ENCODE measurements around the gene EMP1.

The EMP1 gene

DNA sequence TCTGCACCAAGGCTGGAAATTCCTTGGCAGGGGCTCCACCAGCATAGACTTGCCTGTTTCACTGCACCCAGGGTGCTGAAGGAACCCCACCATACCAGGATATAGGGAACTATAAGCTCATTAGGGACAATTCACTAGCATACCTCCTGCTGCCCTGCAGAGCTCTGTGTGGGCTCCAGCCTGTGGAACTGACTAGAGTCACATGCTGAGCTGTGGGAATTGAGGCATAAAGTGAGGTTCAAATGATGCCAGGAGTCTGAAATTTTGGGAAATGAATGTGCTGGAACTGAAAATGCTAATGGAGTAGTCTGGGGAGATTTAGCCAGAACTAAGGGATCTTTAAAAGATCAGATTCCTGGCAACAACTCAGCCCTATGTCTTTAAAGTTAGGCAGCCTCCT is 7.3 kb upstream of the EMP1 start:
- no peak for DNase-seq
- Histone ChIP-seq H3K9me3 (no peaks in the 10 kb centered on the region), H3K27me3 (no peaks in the 10 kb centered on the region; the same call in 1 of the 2 replicates), H3K4me3 (ENCODE audit: low read depth, low read length) (no peak overlapping the region), H3K4me1 (no peaks in the 10 kb centered on the region), H3K36me3 (no peaks in the 10 kb centered on the region)
- TF ChIP-seq, protein P1, sequence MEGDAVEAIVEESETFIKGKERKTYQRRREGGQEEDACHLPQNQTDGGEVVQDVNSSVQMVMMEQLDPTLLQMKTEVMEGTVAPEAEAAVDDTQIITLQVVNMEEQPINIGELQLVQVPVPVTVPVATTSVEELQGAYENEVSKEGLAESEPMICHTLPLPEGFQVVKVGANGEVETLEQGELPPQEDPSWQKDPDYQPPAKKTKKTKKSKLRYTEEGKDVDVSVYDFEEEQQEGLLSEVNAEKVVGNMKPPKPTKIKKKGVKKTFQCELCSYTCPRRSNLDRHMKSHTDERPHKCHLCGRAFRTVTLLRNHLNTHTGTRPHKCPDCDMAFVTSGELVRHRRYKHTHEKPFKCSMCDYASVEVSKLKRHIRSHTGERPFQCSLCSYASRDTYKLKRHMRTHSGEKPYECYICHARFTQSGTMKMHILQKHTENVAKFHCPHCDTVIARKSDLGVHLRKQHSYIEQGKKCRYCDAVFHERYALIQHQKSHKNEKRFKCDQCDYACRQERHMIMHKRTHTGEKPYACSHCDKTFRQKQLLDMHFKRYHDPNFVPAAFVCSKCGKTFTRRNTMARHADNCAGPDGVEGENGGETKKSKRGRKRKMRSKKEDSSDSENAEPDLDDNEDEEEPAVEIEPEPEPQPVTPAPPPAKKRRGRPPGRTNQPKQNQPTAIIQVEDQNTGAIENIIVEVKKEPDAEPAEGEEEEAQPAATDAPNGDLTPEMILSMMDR (IDR thresholded peaks at IDR 0.05; ENCODE audit: low read depth, low read length): no peak

DNA sequence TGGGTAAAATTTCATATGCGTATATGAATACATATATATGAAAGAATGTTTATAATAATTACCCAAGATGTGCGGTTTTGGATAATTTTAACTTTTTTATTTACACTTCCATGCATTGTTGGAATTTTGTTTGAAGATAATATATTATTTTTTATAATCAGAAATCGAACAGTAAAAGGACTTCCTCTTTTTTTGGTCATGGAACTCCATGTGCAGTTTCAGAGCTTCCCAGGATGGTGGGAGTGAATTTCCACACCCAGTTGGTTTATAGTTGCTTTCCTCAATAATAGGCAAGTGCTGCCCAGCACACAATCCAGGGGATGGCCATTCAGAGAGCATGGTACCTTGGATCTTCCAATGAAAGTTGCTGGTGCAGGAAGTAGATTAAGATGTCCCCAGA is 6.3 kb upstream of the EMP1 start:
- DNase-seq: no peak
- Histone ChIP-seq H3K36me3 (no peaks in the 10 kb centered on the region), H3K4me3 (ENCODE audit: low read depth, low read length) (no peak overlapping the region), H3K9me3 (no peaks in the 10 kb centered on the region), H3K27me3 (no peaks in the 10 kb centered on the region), H3K4me1 (no peaks in the 10 kb centered on the region; the same call in 1 of the 2 replicates)
- TF ChIP-seq, protein P1 (IDR thresholded peaks at IDR 0.05; ENCODE audit: low read depth, low read length): no peak

DNA sequence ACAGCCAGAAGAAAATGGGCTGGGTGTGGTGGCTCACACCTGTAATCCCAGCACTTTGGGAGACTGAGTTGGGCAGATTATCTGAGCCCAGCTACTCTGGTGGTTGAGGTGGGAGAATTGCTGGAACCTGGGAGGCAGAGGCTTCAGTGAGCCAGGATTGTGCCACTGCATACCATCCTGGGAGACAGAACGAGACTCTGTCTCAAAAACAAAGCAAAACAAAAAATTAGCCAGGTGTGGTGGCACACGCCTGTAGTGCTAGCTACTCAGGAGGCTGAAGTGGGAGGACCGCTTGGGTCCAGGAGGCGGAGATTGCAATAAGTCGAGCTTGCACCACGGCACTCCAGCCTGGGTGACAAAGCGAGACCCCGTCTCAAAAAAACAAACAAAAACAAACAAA is 3.8 kb upstream of the EMP1 start:
- H3K4me3 ChIP-seq (ENCODE audit: low read depth, low read length): no peak overlapping the region
- no peaks in the 10 kb centered on the region for H3K36me3 ChIP-seq
- DNase-seq: no peak
- peaks cover 5% of the 10 kb centered on the region; the same call in 1 of the 2 replicates for H3K27me3 ChIP-seq
- H3K9me3 ChIP-seq: no peaks in the 10 kb centered on the region
- H3K4me1 ChIP-seq: no peaks in the 10 kb centered on the region; the same call in 1 of the 2 replicates
- TF ChIP-seq, protein P1 (IDR thresholded peaks at IDR 0.05; ENCODE audit: low read depth, low read length): no peak

DNA sequence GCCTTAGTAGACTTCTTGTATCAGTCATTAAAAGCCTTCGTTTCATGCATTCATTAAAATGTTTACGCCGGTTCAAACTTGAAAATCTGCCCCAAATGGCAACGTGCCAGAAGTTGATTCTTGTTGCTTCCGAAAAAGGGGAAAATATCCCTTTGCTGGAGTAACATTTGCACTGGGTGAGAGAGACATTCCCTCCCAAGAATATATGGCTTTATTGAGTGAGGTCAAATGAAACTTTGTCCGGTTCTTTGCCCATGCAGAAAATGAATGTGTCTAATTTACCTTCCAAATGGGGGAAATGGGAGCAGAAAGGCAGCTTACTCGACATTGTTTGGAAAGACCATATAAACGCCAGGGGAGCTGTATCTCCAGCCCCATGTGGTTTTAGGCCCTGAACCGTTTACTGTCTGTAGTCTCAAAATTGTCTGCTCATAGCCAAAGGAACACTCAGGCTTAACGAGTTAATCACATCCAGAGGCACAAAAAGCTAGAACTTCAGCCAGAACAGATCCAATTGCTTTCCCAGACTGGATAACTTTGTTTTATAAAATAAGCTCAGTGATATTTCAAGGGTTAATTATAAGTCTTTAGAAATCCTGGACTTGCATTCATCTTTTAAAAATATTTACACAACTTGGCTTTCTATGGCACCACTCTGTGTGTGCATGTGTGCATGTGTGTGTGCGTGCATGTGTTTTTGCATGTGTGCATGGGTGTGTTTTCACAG is 2.9 kb upstream of the EMP1 start:
- Histone ChIP-seq H3K4me1 (no peaks in the 10 kb centered on the region; the same call in 1 of the 2 replicates), H3K36me3 (no peaks in the 10 kb centered on the region), H3K9me3 (no peaks in the 10 kb centered on the region), H3K27me3 (peaks cover 5% of the 10 kb centered on the region), H3K4me3 (ENCODE audit: low read depth, low read length) (no peak overlapping the region)
- TF ChIP-seq, protein P1 (IDR thresholded peaks at IDR 0.05; ENCODE audit: low read depth, low read length): no peak
- no peak for DNase-seq

DNA sequence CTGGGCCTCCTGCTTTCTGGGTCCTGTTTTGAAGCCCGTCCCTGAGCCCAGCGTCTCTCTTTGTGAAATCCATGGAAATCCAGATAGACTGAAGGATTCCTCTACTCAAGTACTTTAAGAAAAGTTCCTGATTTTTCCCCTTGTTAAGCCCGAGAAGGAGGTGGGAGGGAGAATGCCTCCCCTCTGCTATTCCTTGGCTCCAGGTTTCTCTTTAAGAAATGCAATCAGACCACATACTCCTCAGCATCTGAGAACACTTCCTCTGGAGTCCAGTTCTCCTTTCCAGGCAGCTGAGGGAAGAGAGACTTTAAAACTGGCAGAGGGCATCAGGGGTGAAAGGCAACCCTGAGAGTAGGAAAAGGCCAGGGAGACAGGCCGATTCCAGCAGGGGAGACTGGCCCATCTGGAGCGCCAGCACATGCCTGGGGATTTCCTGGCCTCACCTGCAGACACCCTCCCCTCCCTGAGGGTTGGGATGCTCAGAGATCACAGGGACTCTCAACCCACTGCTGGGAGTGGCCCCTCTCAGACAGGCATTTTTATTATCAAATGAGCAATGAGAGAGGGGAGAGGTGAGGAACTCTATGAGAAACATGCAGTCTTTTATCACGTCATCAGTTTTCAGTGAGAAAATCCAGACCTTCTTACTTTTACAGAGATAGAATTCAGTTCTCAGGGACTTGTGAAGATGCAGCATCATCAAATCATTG is 2.0 kb upstream of the EMP1 start:
- TF ChIP-seq, protein P1 (IDR thresholded peaks at IDR 0.05; ENCODE audit: low read depth, low read length): no peak
- DNase-seq: no peak
- H3K9me3 ChIP-seq: no peaks in the 10 kb centered on the region
- H3K36me3 ChIP-seq: no peaks in the 10 kb centered on the region
- no peak overlapping the region for H3K4me3 ChIP-seq (ENCODE audit: low read depth, low read length)
- H3K4me1 ChIP-seq: no peaks in the 10 kb centered on the region; the same call in 1 of the 2 replicates
- peaks cover 8% of the 10 kb centered on the region for H3K27me3 ChIP-seq

DNA sequence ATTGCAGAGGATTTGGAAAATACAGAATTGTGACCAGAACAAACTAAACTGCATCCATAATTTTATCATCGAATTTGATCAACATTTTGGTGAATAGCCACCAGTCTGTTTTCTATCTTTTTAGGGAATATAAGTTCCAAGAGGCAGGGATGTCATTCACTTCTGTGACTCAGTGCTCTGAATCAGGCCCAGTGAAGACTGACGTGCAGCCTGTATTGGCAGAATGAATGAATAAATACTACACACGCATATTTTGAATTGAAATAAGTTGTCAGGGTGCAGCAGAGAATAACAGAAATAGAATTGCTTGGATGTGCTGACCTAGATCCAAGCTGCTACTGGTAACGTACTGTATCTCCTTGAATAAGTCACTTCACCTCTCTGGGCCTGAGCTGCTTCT is 1.3 kb upstream of the EMP1 start:
- no peak for DNase-seq
- Histone ChIP-seq H3K9me3 (no peaks in the 10 kb centered on the region), H3K27me3 (peaks cover 11% of the 10 kb centered on the region), H3K36me3 (no peaks in the 10 kb centered on the region), H3K4me3 (ENCODE audit: low read depth, low read length) (no peak overlapping the region), H3K4me1 (no peaks in the 10 kb centered on the region; the same call in 1 of the 2 replicates)
- TF ChIP-seq, protein P1 (IDR thresholded peaks at IDR 0.05; ENCODE audit: low read depth, low read length): no peak
